ENCODE measurements around the gene ALDH4A1. TPM values are rescaled to one million over a fixed set of nuclear protein-coding genes. Genes with fewer than 3 reads are reported as not detected.

ALDH4A1 gene
- total RNA-seq, 1 experiment from 2014 or later: 31.0 TPM

DNA sequence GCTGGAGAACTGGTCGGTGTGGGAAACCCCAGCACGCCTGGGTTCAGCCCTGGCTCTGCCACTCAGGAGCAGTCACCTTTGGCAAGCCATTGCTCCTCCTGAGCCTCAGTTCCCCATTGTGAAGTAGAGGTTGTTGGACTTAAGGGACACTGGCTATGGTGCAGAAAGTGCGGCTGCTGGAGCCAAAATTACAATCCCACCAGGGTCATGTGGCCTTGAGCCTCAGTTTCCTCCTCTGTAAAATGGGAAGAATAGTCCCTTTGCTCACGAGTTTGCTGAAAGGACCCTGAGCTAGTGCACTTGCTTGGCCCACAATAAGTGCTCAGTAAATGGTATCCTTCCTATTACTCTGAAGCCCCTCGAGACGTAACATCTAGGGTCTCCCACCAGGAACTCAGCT is 28.3 kb downstream of the ALDH4A1 start:
- CTCF ChIA-PET: interaction anchor here (0.7 to 3.6 kb wide), 9 partner anchors 11 to 290 kb away, joined by 3 to 39 read pairs (median 4); no protein-coding TSS in a partner anchor
- Mint-ChIP-seq H3K36me3 (no peaks in the 10 kb centered on the region), H3K4me1 (no peaks in the 10 kb centered on the region), H3K27ac (no peak overlapping the region), H3K4me3 (no peak overlapping the region), H3K27me3 (ENCODE audit: low read depth) (no peaks in the 10 kb centered on the region), H3K9me3 (no peaks in the 10 kb centered on the region)
- no peak for ATAC-seq
- DNase-seq (ENCODE audit: low spot score): no peak
- TF ChIP-seq NR2C2 (CRISPR knock-in tag; IDR thresholded peaks at IDR 0.05) (no peak), ESRRA (CRISPR knock-in tag; IDR thresholded peaks at IDR 0.05; ENCODE audit: borderline replicate concordance) (no peak), NR1H2 (CRISPR knock-in tag; IDR thresholded peaks at IDR 0.05) (no peak), HMGA2 (CRISPR knock-in tag; IDR thresholded peaks at IDR 0.05) (no peak), NFE2L1 (CRISPR knock-in tag; IDR thresholded peaks at IDR 0.05) (no peak), TEAD4 (CRISPR knock-in tag; IDR thresholded peaks at IDR 0.05) (no peak), KAT7 (CRISPR knock-in tag; IDR thresholded peaks at IDR 0.05; ENCODE audit: borderline replicate concordance) (no peak), NFYB (CRISPR knock-in tag; conservative IDR thresholded peaks at IDR 0.05; ENCODE audit: low read depth) (no peak)
- TF ChIP-seq, protein P1, sequence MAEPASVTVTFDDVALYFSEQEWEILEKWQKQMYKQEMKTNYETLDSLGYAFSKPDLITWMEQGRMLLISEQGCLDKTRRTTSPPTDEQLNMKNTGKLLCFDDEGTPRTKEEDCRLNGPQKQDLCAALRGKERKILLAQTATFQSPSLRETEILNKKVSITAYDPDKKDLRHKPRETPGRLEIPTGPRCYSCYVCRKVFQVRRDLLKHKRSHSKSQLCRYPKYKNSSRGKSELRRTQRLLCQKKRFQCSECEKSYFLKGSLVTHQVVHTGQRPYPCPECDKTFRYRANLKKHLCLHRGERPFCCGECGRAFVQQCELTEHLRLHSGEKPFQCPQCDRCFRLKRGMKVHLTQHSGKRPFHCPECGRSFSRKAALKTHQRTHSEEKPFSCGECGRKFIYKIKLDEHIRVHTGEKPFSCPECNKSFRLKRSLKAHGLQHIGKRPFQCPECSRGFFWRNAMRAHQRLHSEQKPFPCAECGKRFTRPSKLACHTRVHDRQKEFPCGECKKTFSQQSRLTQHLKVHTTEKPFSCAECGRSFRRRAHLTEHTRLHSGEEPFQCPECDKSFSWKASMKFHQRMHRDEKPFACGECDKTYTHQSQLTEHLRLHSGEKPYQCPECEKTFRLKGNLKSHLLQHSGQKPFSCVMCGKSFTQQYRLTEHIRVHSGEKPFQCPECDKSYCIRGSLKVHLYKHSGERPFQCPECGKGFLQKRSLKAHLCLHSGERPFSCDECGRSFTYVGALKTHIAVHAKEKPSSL (CRISPR knock-in tag; conservative IDR thresholded peaks at IDR 0.05): no peak
- TF ChIP-seq, protein P2, sequence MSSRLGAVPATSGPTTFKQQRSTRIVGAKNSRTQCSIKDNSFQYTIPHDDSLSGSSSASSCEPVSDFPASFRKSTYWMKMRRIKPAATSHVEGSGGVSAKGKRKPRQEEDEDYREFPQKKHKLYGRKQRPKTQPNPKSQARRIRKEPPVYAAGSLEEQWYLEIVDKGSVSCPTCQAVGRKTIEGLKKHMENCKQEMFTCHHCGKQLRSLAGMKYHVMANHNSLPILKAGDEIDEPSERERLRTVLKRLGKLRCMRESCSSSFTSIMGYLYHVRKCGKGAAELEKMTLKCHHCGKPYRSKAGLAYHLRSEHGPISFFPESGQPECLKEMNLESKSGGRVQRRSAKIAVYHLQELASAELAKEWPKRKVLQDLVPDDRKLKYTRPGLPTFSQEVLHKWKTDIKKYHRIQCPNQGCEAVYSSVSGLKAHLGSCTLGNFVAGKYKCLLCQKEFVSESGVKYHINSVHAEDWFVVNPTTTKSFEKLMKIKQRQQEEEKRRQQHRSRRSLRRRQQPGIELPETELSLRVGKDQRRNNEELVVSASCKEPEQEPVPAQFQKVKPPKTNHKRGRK (CRISPR knock-in tag; IDR thresholded peaks at IDR 0.05; ENCODE audit: borderline replicate concordance): no peak
- TF ChIP-seq, protein P3, sequence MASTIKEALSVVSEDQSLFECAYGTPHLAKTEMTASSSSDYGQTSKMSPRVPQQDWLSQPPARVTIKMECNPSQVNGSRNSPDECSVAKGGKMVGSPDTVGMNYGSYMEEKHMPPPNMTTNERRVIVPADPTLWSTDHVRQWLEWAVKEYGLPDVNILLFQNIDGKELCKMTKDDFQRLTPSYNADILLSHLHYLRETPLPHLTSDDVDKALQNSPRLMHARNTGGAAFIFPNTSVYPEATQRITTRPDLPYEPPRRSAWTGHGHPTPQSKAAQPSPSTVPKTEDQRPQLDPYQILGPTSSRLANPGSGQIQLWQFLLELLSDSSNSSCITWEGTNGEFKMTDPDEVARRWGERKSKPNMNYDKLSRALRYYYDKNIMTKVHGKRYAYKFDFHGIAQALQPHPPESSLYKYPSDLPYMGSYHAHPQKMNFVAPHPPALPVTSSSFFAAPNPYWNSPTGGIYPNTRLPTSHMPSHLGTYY (CRISPR knock-in tag; IDR thresholded peaks at IDR 0.05): no peak
- TF ChIP-seq, protein P4, sequence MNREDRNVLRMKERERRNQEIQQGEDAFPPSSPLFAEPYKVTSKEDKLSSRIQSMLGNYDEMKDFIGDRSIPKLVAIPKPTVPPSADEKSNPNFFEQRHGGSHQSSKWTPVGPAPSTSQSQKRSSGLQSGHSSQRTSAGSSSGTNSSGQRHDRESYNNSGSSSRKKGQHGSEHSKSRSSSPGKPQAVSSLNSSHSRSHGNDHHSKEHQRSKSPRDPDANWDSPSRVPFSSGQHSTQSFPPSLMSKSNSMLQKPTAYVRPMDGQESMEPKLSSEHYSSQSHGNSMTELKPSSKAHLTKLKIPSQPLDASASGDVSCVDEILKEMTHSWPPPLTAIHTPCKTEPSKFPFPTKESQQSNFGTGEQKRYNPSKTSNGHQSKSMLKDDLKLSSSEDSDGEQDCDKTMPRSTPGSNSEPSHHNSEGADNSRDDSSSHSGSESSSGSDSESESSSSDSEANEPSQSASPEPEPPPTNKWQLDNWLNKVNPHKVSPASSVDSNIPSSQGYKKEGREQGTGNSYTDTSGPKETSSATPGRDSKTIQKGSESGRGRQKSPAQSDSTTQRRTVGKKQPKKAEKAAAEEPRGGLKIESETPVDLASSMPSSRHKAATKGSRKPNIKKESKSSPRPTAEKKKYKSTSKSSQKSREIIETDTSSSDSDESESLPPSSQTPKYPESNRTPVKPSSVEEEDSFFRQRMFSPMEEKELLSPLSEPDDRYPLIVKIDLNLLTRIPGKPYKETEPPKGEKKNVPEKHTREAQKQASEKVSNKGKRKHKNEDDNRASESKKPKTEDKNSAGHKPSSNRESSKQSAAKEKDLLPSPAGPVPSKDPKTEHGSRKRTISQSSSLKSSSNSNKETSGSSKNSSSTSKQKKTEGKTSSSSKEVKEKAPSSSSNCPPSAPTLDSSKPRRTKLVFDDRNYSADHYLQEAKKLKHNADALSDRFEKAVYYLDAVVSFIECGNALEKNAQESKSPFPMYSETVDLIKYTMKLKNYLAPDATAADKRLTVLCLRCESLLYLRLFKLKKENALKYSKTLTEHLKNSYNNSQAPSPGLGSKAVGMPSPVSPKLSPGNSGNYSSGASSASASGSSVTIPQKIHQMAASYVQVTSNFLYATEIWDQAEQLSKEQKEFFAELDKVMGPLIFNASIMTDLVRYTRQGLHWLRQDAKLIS (CRISPR knock-in tag; IDR thresholded peaks at IDR 0.05; ENCODE audit: borderline replicate concordance): no peak
- TF ChIP-seq, protein P5, sequence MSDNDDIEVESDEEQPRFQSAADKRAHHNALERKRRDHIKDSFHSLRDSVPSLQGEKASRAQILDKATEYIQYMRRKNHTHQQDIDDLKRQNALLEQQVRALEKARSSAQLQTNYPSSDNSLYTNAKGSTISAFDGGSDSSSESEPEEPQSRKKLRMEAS (CRISPR knock-in tag; IDR thresholded peaks at IDR 0.05): no peak
- TF ChIP-seq, protein P6, sequence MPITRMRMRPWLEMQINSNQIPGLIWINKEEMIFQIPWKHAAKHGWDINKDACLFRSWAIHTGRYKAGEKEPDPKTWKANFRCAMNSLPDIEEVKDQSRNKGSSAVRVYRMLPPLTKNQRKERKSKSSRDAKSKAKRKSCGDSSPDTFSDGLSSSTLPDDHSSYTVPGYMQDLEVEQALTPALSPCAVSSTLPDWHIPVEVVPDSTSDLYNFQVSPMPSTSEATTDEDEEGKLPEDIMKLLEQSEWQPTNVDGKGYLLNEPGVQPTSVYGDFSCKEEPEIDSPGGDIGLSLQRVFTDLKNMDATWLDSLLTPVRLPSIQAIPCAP (CRISPR knock-in tag; IDR thresholded peaks at IDR 0.05): no peak
- TF ChIP-seq, protein P7, sequence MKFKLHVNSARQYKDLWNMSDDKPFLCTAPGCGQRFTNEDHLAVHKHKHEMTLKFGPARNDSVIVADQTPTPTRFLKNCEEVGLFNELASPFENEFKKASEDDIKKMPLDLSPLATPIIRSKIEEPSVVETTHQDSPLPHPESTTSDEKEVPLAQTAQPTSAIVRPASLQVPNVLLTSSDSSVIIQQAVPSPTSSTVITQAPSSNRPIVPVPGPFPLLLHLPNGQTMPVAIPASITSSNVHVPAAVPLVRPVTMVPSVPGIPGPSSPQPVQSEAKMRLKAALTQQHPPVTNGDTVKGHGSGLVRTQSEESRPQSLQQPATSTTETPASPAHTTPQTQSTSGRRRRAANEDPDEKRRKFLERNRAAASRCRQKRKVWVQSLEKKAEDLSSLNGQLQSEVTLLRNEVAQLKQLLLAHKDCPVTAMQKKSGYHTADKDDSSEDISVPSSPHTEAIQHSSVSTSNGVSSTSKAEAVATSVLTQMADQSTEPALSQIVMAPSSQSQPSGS (CRISPR knock-in tag; IDR thresholded peaks at IDR 0.05; ENCODE audit: borderline replicate concordance, low read depth): no peak
- POLR2A ChIA-PET: no interaction called here
